Endodermal cell (in vitro differentiated cells): ENCODE measurements around the gene TSKS. TPM values are rescaled to one million over a fixed set of nuclear protein-coding genes. Genes with fewer than 3 reads are reported as not detected.

Source experiments
- DNase-seq: peaks from one replicate; pipeline ENCODE4 v3.0.0-alpha.2; 2017
- H3K27ac ChIP-seq: 2 replicates; pipeline ENCODE4 v1.5.1; 2013; ENCODE audit warnings: mild to moderate bottlenecking, low read depth, low read length, moderate library complexity
- H3K27me3 ChIP-seq: 2 replicates; pipeline ENCODE4 v1.6.1; 2013; ENCODE audit warnings: mild to moderate bottlenecking, low read length, moderate library complexity; ENCODE audit not compliant: insufficient read depth, control insufficient read depth, poor library complexity, severe bottlenecking
- H3K36me3 ChIP-seq: 2 replicates; pipeline ENCODE4 v1.7.0; 2013; ENCODE audit warnings: mild to moderate bottlenecking, low read length, moderate library complexity; ENCODE audit not compliant: control insufficient read depth, insufficient read depth
- H3K4me1 ChIP-seq: one replicate; pipeline ENCODE4 v1.7.0; 2013; ENCODE audit warnings: low read length; ENCODE audit not compliant: control insufficient read depth, insufficient read depth
- H3K4me3 ChIP-seq: 2 replicates; pipeline ENCODE4 v1.5.1; 2013; ENCODE audit warnings: mild to moderate bottlenecking, low read length, moderate library complexity
- H3K9ac ChIP-seq: 2 replicates; pipeline ENCODE4 v1.6.1; 2013; ENCODE audit warnings: mild to moderate bottlenecking, low read length, moderate library complexity; ENCODE audit not compliant: poor library complexity, severe bottlenecking; ENCODE audit errors: extremely low read depth
- H3K9me3 ChIP-seq: 2 replicates; pipeline ENCODE4 v1.6.1; 2013; ENCODE audit warnings: mild to moderate bottlenecking, low read length, moderate library complexity; ENCODE audit not compliant: control insufficient read depth
- H3K27ac Mint-ChIP-seq: 2 replicates; pipeline ENCODE4 v1.8.0; 2020; ENCODE audit warnings: mixed read lengths
- H3K27me3 Mint-ChIP-seq: 2 replicates; pipeline ENCODE4 v1.8.0; 2021; ENCODE audit warnings: mild to moderate bottlenecking, mixed read lengths; ENCODE audit not compliant: insufficient read depth
- H3K36me3 Mint-ChIP-seq: 2 replicates; pipeline ENCODE4 v1.8.0; 2020; ENCODE audit warnings: low read depth, mixed read lengths
- H3K4me1 Mint-ChIP-seq: 2 replicates; pipeline ENCODE4 v1.8.0; 2020; ENCODE audit warnings: mixed read lengths
- H3K4me3 Mint-ChIP-seq: 2 replicates; pipeline ENCODE4 v1.8.0; 2020; ENCODE audit warnings: mild to moderate bottlenecking, moderate library complexity, mixed read lengths
- H3K9me3 Mint-ChIP-seq: 2 replicates; pipeline ENCODE4 v1.8.0; 2020; ENCODE audit warnings: mild to moderate bottlenecking, mixed read lengths
- CTCF ChIP-seq: fragments of 200-600 bp; sonication (generic); conservative IDR thresholded peaks from 2 replicates; pipeline ENCODE4 v1.5.0; 2021; ENCODE audit warnings: antibody characterized with exemption, mild to moderate bottlenecking
- WGBS, 2 experiments: methylation state at CpG; one replicate each; pipeline versions ENCODE4 v1.1.5 to v1.1.7; 2013; ENCODE audit warnings: missing lambda C conversion rate in 2 of 2, mixed read lengths in 1 of 2; ENCODE audit not compliant: insufficient coverage in 1 of 2, insufficient read length in 1 of 2; 5-methylcytosine and 5-hydroxymethylcytosine counted together
- microRNA-seq: library from miRNA; unstranded; fragments of <30 nt; microRNA quantifications from one replicate; pipeline ENCODE4 v1.2.0, GENCODE V29; 2020; ENCODE audit warnings: borderline microRNAs expressed
- total RNA-seq, 2 donors: library from RNA; stranded (reverse); fragmentation: NEBNext Ultra II Directional in 1 of 2; extraction: Animal tissue kit (Norgen Biotek cat#: 25700) in 1 of 2; gene quantifications; 2 replicates in 1 of 2; 3 replicates in 1 of 2; pipeline ENCODE4 v1.2.1, GENCODE V29; 2021

Gene TSKS
- total RNA-seq, 2 donors from 2014 or later: 0.31 TPM; not detected in 1

- peak within 1 kb of the TSS; percentile 63 for H3K9ac ChIP-seq
- Mint-ChIP-seq H3K4me3 (peak within 1 kb of the TSS; percentile 78), H3K4me1 (peaks cover 13% of the 10 kb centered on the region), H3K9me3 (no peaks in the 10 kb centered on the region), H3K27ac (peak within 1 kb of the TSS; percentile 94), H3K27me3 (no peaks in the 10 kb centered on the region), H3K36me3 (peaks cover 22% of the 10 kb centered on the region)
- TF ChIP-seq CTCF: no peak
- H3K4me3 ChIP-seq: peak within 1 kb of the TSS; percentile 82
- H3K9me3 ChIP-seq: no peaks in the 10 kb centered on the region
- WGBS, 2 experiments: 12 to 20% methylated on average over 28 to 38 of the region's 38 CpGs
- H3K27me3 ChIP-seq: no peaks in the 10 kb centered on the region
- H3K4me1 ChIP-seq: no peaks in the 10 kb centered on the region
- peak within 1 kb of the TSS; percentile 74 for H3K27ac ChIP-seq
- DNase-seq: peak; percentile 96
- H3K36me3 ChIP-seq: peaks cover 10% of the 10 kb centered on the region
Measured at GRCh38 chr19:49690656-49691242, 72.4 kb downstream of the TSKS start, which contains the start of gene CPT1C. TSS of gene CPT1C (plus strand) at chr19:49691116. CDS start at chr19:49692253, 1,137 bp downstream.

- H3K27ac ChIP-seq: peak overlapping the region; percentile 58
Measured at GRCh38 chr19:49690079-49690655, 72.9 kb downstream of the TSKS start.

More at GRCh38 chr19:49690079-49690655, 72.9 kb downstream of the TSKS start:
- no peaks in the 10 kb centered on the region for H3K27me3 Mint-ChIP-seq
- H3K27ac Mint-ChIP-seq: peak overlapping the region; percentile 94
- peaks cover 13% of the 10 kb centered on the region for H3K4me1 Mint-ChIP-seq
- peaks cover 28% of the 10 kb centered on the region for H3K36me3 Mint-ChIP-seq
- 86 to 93% methylated on average over 36 to 39 of the region's 39 CpGs for WGBS, 2 experiments
- H3K9me3 Mint-ChIP-seq: no peaks in the 10 kb centered on the region
- peak overlapping the region; percentile 63 for H3K9ac ChIP-seq
- H3K4me3 ChIP-seq: peak overlapping the region; percentile 82
- H3K4me3 Mint-ChIP-seq: peak overlapping the region; percentile 78
- H3K27me3 ChIP-seq: no peaks in the 10 kb centered on the region
- no peaks in the 10 kb centered on the region for H3K4me1 ChIP-seq
- no peak for DNase-seq
- peak; percentile 2 for TF ChIP-seq CTCF
- no peaks in the 10 kb centered on the region for H3K9me3 ChIP-seq
- H3K36me3 ChIP-seq: peaks cover 16% of the 10 kb centered on the region

Small RNA genes within 50 kb of the gene (microRNA-seq; reads per million reads assigned to microRNA genes)
- gene MIR6799: not detected

Other genes with a start within 250 kb of the TSKS start
- gene RCN3, start 235.3 kb downstream of the TSKS start, total RNA-seq: 1 to 10 TPM; 4.9 to 9.0 TPM
- 10 to 100 TPM; 58.0 to 62.3 TPM for gene NOSIP, start 182.8 kb downstream of the TSKS start, total RNA-seq
- gene PRRG2, start 182.0 kb downstream of the TSKS start, total RNA-seq: 1 to 10 TPM; 3.7 to 6.9 TPM
- 10 to 100 TPM; 67.6 to 69.6 TPM for gene PRR12, start 172.1 kb downstream of the TSKS start, total RNA-seq
- gene RRAS, start 123.2 kb downstream of the TSKS start, total RNA-seq: 1 to 10 TPM; 5.8 to 7.3 TPM
- gene SCAF1, start 121.1 kb downstream of the TSKS start, total RNA-seq: 10 to 100 TPM; 84.8 to 94.5 TPM
- gene IRF3, start 97.4 kb downstream of the TSKS start, total RNA-seq: 100 to 1,000 TPM; 127 to 128 TPM
- 100 to 1,000 TPM in 1 of 2 donors, 10 to 100 TPM in 1; 91.8 to 101 TPM for gene BCL2L12, start 97.4 kb downstream of the TSKS start, total RNA-seq
- 100 to 1,000 TPM; 343 to 362 TPM for gene PRMT1, start 86.0 kb downstream of the TSKS start, total RNA-seq
- gene ADM5, start 73.7 kb downstream of the TSKS start, total RNA-seq: 1 to 10 TPM; 4.6 to 7.7 TPM
- 10 to 100 TPM; 41.4 to 59.7 TPM for gene CPT1C, start 72.2 kb downstream of the TSKS start, total RNA-seq
- 100 to 1,000 TPM; 100 to 110 TPM for gene AP2A1, start 3.7 kb upstream of the TSKS start, total RNA-seq
- 10 to 100 TPM; 26.1 to 41.2 TPM for gene FUZ, start 50.0 kb upstream of the TSKS start, total RNA-seq
- 10 to 100 TPM; 89.1 to 90.0 TPM for gene MED25, start 55.0 kb upstream of the TSKS start, total RNA-seq
- 100 to 1,000 TPM; 279 to 287 TPM for gene PTOV1, start 87.9 kb upstream of the TSKS start, total RNA-seq
- 100 to 1,000 TPM; 161 to 163 TPM for gene PNKP, start 104.3 kb upstream of the TSKS start, total RNA-seq
- gene AKT1S1, start 114.0 kb upstream of the TSKS start, total RNA-seq: 10 to 100 TPM; 41.3 to 47.0 TPM
- gene TBC1D17, start 114.4 kb upstream of the TSKS start, total RNA-seq: 10 to 100 TPM; 40.7 to 47.3 TPM
- under 1 TPM in 1 of 2 donors, not detected in 1; 0.97 TPM for gene IL4I1, start 133.6 kb upstream of the TSKS start, total RNA-seq
- 10 to 100 TPM in 1 of 2 donors, 1 to 10 TPM in 1; 7.4 to 12.0 TPM for gene ATF5, start 165.9 kb upstream of the TSKS start, total RNA-seq
- 10 to 100 TPM; 84.9 to 96.4 TPM for gene NUP62, start 166.2 kb upstream of the TSKS start, total RNA-seq
- not detected for gene SIGLEC11, start 197.9 kb upstream of the TSKS start, total RNA-seq